ENCODE results near the gene ZSWIM7.
A peak's percentile ranks its signal among the peaks of the same experiment; 100 is the strongest.

The ZSWIM7 gene

GRCh38 chr17:15999141-15999973 is at the start of gene ZSWIM7, which contains the start of gene TTC19:
ZSWIM7 (minus strand) TSS chr17:15999704; CDS start chr17:15999594, 110 bp downstream.
TTC19 (plus strand) TSS chr17:15999824; CDS start chr17:15999849, 25 bp downstream.
- DNase-seq (ENCODE audit: low read depth, low spot score): peak; percentile 72
- H3K27ac ChIP-seq: peak within 1 kb of the TSS; percentile 94

GRCh38 chr17:16048811-16049449 is 49.4 kb upstream of the ZSWIM7 start:
- H3K27ac ChIP-seq: no peak overlapping the region
- DNase-seq (ENCODE audit: low read depth, low spot score): no peak

- DNase-seq (ENCODE audit: low read depth, low spot score): no peak
- H3K27ac ChIP-seq: no peak overlapping the region
Measured at GRCh38 chr17:16046966-16047365, 47.5 kb upstream of the ZSWIM7 start.

GRCh38 chr17:16044487-16044886 is 45.0 kb upstream of the ZSWIM7 start:
- no peak overlapping the region for H3K27ac ChIP-seq
- no peak for DNase-seq (ENCODE audit: low read depth, low spot score)

GRCh38 chr17:16040710-16041251 is 41.3 kb upstream of the ZSWIM7 start:
- H3K27ac ChIP-seq: no peak overlapping the region
- DNase-seq (ENCODE audit: low read depth, low spot score): no peak

GRCh38 chr17:16037636-16038035 is 38.1 kb upstream of the ZSWIM7 start:
- no peak for DNase-seq (ENCODE audit: low read depth, low spot score)
- H3K27ac ChIP-seq: peak overlapping the region; percentile 30

GRCh38 chr17:16036261-16036660 is 36.8 kb upstream of the ZSWIM7 start:
- DNase-seq (ENCODE audit: low read depth, low spot score): no peak
- H3K27ac ChIP-seq: no peak overlapping the region

GRCh38 chr17:16033729-16034349 is 34.3 kb upstream of the ZSWIM7 start:
- no peak for DNase-seq (ENCODE audit: low read depth, low spot score)
- no peak overlapping the region for H3K27ac ChIP-seq

GRCh38 chr17:16027708-16028584 is 28.4 kb upstream of the ZSWIM7 start:
- H3K27ac ChIP-seq: peak overlapping the region; percentile 97
- DNase-seq (ENCODE audit: low read depth, low spot score): peak; percentile 87

GRCh38 chr17:16026895-16027294 is 27.4 kb upstream of the ZSWIM7 start:
- H3K27ac ChIP-seq: peak overlapping the region; percentile 97
- DNase-seq (ENCODE audit: low read depth, low spot score): no peak

GRCh38 chr17:16025202-16025601 is 25.7 kb upstream of the ZSWIM7 start:
- no peak overlapping the region for H3K27ac ChIP-seq
- no peak for DNase-seq (ENCODE audit: low read depth, low spot score)

- no peak for DNase-seq (ENCODE audit: low read depth, low spot score)
- H3K27ac ChIP-seq: no peak overlapping the region
Measured at GRCh38 chr17:16023881-16024280, 24.4 kb upstream of the ZSWIM7 start.

GRCh38 chr17:16019347-16019746 is 19.8 kb upstream of the ZSWIM7 start:
- no peak overlapping the region for H3K27ac ChIP-seq
- no peak for DNase-seq (ENCODE audit: low read depth, low spot score)

GRCh38 chr17:16013943-16014407 is 14.5 kb upstream of the ZSWIM7 start:
- H3K27ac ChIP-seq: peak overlapping the region; percentile 48
- no peak for DNase-seq (ENCODE audit: low read depth, low spot score)

- H3K27ac ChIP-seq: no peak overlapping the region
- no peak for DNase-seq (ENCODE audit: low read depth, low spot score)
Measured at GRCh38 chr17:16007439-16007838, 7.9 kb upstream of the ZSWIM7 start.

GRCh38 chr17:16005636-16006035 is 6.1 kb upstream of the ZSWIM7 start:
- no peak for DNase-seq (ENCODE audit: low read depth, low spot score)
- H3K27ac ChIP-seq: no peak overlapping the region

- no peak for DNase-seq (ENCODE audit: low read depth, low spot score)
- no peak overlapping the region for H3K27ac ChIP-seq
Measured at GRCh38 chr17:16003841-16004240, 4.3 kb upstream of the ZSWIM7 start.

- DNase-seq (ENCODE audit: low read depth, low spot score): no peak
- no peak overlapping the region for H3K27ac ChIP-seq
Measured at GRCh38 chr17:16002708-16003260, 3.3 kb upstream of the ZSWIM7 start.

- peak; percentile 14 for DNase-seq (ENCODE audit: low read depth, low spot score)
- peak overlapping the region; percentile 94 for H3K27ac ChIP-seq
Measured at GRCh38 chr17:16001226-16001897, 1.9 kb upstream of the ZSWIM7 start.

All from epithelial cell of prostate (primary cell).